Gastrocnemius medialis (tissue), 4 donors: Measurements from ENCODE around the gene ZNRF3.

ENCODE experiments used
- CTCF ChIP-seq, 5 experiments: fragments of 450-650 bp in 3 of 5; fragments of 200-600 bp in 2 of 5; sonication (generic) in 2 of 5; IDR thresholded peaks in 4 of 5; conservative IDR thresholded peaks in 1 of 5; 1 replicate in 4 of 5; 2 replicates in 1 of 5; pipeline ENCODE4 v1.5.1; 2016 to 2019; ENCODE audit warnings: antibody characterized with exemption in 5 of 5, mild to moderate bottlenecking in 3 of 5, moderate library complexity in 3 of 5
- POLR2A ChIP-seq, 2 donors: fragments of 450-650 bp; IDR thresholded peaks; one replicate each; pipeline ENCODE4 v1.6.1; 2017; ENCODE audit warnings: antibody characterized with exemption in 2 of 2, mild to moderate bottlenecking in 2 of 2, moderate library complexity in 2 of 2

GRCh38 chr22:28899199-28899853 lies 16.0 kb downstream of the ZNRF3 start:
- TF ChIP-seq CTCF (IDR thresholded peaks at IDR 0.05 in 4 of 5, conservative IDR thresholded peaks at IDR 0.05 in 1 of 5): no peak
- no peak for TF ChIP-seq POLR2A (IDR thresholded peaks at IDR 0.05)
